Suppressor macrophage (primary cell): ENCODE data around the gene PLEKHO1.
"Not testable (repeated sequence)": the region's sequence is repeated elsewhere in the genome, so short reads cannot be mapped to it uniquely, and the experiment has no call there.

Source experiments
- DNase-seq, 4 experiments: peaks; one replicate each; pipeline ENCODE4 v3.0.0-alpha.2; 2020 to 2022

Gene PLEKHO1

GRCh38 chr1:150173141-150173585, 23.4 kb downstream of the PLEKHO1 start:
- no peak for DNase-seq

- DNase-seq = peak; percentile 69 to 89 (median 83)
Measured at GRCh38 chr1:150176593-150176992, 26.9 kb downstream of the PLEKHO1 start.

- DNase-seq = peak in 3 of 4 experiments; percentile 62 to 74 (median 69)
Measured at GRCh38 chr1:150178548-150178947, 28.8 kb downstream of the PLEKHO1 start.

GRCh38 chr1:150179867-150180266, 30.2 kb downstream of the PLEKHO1 start:
- no peak for DNase-seq

- peak in 3 of 4 experiments; percentile 21 to 59 (median 52) for DNase-seq
Measured at GRCh38 chr1:150180474-150180873, 30.8 kb downstream of the PLEKHO1 start.

- DNase-seq = no peak
Measured at GRCh38 chr1:150182247-150182646, 32.5 kb downstream of the PLEKHO1 start.

- DNase-seq = peak in 3 of 4 experiments; percentile 48 to 75 (median 72)
Measured at GRCh38 chr1:150183061-150183460, 33.3 kb downstream of the PLEKHO1 start.

GRCh38 chr1:150185481-150185880, 35.8 kb downstream of the PLEKHO1 start:
- no peak for DNase-seq

GRCh38 chr1:150186438-150186788, 36.7 kb downstream of the PLEKHO1 start:
- not testable (repeated sequence) for DNase-seq

GRCh38 chr1:150186789-150187559, 37.3 kb downstream of the PLEKHO1 start:
- DNase-seq = peak; percentile 80 to 96 (median 86)

- DNase-seq = peak in 2 of 4 experiments; percentile 25 to 38
Measured at GRCh38 chr1:150187560-150187931, 37.8 kb downstream of the PLEKHO1 start.

GRCh38 chr1:150192012-150192411, 42.3 kb downstream of the PLEKHO1 start:
- DNase-seq = no peak

- no peak for DNase-seq
Measured at GRCh38 chr1:150194381-150195031, 44.8 kb downstream of the PLEKHO1 start.

GRCh38 chr1:150196417-150196816, 46.7 kb downstream of the PLEKHO1 start:
- DNase-seq = no peak

GRCh38 chr1:150207281-150207971, 57.7 kb downstream of the PLEKHO1 start:
- no peak for DNase-seq

- DNase-seq = not testable (repeated sequence)
Measured at GRCh38 chr1:150208460-150208859, 58.7 kb downstream of the PLEKHO1 start.
